PC-3 (cell line): ENCODE measurements around the gene ADAM17. TPM values are rescaled to one million over a fixed set of nuclear protein-coding genes. Genes with fewer than 3 reads are reported as not detected.

Source experiments
- ATAC-seq: fragments of 200-7000 bp; cut with Tn5 transposase; 2 replicates; pipeline ENCODE4 v1.9.1; 2020; ENCODE audit warnings: mild to moderate bottlenecking, moderate library complexity
- BruUV-seq: library from RNA; stranded (reverse); fragments of 400-500 nt; replicated peaks from 2 replicates; lab custom pipeline; 2021; lab: Mats Ljungman, UMichigan
- CTCF ChIA-PET: fragments of 300-600 bp; sonication (Branson Sonifier 250); formaldehyde crosslinking; loops from one replicate; lab custom pipeline; 2022; ENCODE audit warnings: antibody characterized with exemption; lab: Charles Lee
- POLR2A ChIA-PET: fragments of 300-600 bp; sonication (Branson Sonifier 250); formaldehyde crosslinking; loops from one replicate; lab custom pipeline; 2022; ENCODE audit warnings: antibody characterized with exemption; ENCODE audit not compliant: unreplicated experiment; lab: Charles Lee
- DNase-seq: peaks from one replicate; pipeline ENCODE4 v3.0.0-alpha.2; 2015
- H2AFZ ChIP-seq: fragments of 300-600 bp; sonication (generic); 2 replicates; pipeline ENCODE4 v1.6.0; 2016; ENCODE audit warnings: antibody characterized with exemption, low read length
- H3F3A ChIP-seq: fragments of 300-600 bp; sonication (generic); one replicate; pipeline ENCODE4 v1.6.0; 2017; ENCODE audit warnings: antibody characterized with exemption, low read length, control low read depth, mild to moderate bottlenecking; ENCODE audit not compliant: unreplicated experiment
- H3K27ac ChIP-seq: fragments of 300-600 bp; sonication (generic); 2 replicates; pipeline ENCODE4 v1.5.1; 2016; ENCODE audit warnings: mild to moderate bottlenecking, low read length
- H3K27me3 ChIP-seq: fragments of 300-600 bp; sonication (generic); 2 replicates; pipeline ENCODE4 v1.6.1; 2016; ENCODE audit warnings: low read length, mixed read lengths
- H3K36me3 ChIP-seq: fragments of 300-600 bp; sonication (generic); 2 replicates; pipeline ENCODE4 v1.6.1; 2016; ENCODE audit warnings: low read depth, mixed run types, low read length, mixed read lengths
- H3K4me1 ChIP-seq: fragments of 300-600 bp; sonication (generic); 2 replicates; pipeline ENCODE4 v1.5.1; 2016; ENCODE audit warnings: low read length; ENCODE audit not compliant: insufficient read depth
- H3K4me2 ChIP-seq: fragments of 300-600 bp; sonication (generic); 2 replicates; pipeline ENCODE4 v1.6.0; 2016; ENCODE audit warnings: low read length
- H3K4me3 ChIP-seq: fragments of 300-600 bp; sonication (generic); 2 replicates; pipeline ENCODE4 v1.5.1; 2016; ENCODE audit warnings: mild to moderate bottlenecking, low read length, mixed read lengths
- H3K79me2 ChIP-seq: fragments of 300-600 bp; sonication (generic); 2 replicates; pipeline ENCODE4 v1.6.1; 2017; ENCODE audit warnings: low read length, mixed read lengths
- H3K9ac ChIP-seq: fragments of 300-600 bp; sonication (generic); 2 replicates; pipeline ENCODE4 v1.6.0; 2016; ENCODE audit warnings: mild to moderate bottlenecking, low read length
- H3K9me2 ChIP-seq: fragments of 300-600 bp; sonication (generic); replicated peaks from 2 replicates; pipeline ENCODE4 v1.6.1; 2016; ENCODE audit warnings: mixed run types, low read length, mixed read lengths
- H3K9me3 ChIP-seq: fragments of 300-600 bp; sonication (generic); 2 replicates; pipeline ENCODE4 v1.6.1; 2016; ENCODE audit warnings: low read length, mixed read lengths
- H4K20me1 ChIP-seq: fragments of 300-600 bp; sonication (generic); 2 replicates; pipeline ENCODE4 v1.6.1; 2016; ENCODE audit warnings: low read length, mixed read lengths
- EZH2 ChIP-seq: fragments of 300-600 bp; sonication (generic); IDR thresholded peaks from one replicate; pipeline ENCODE4 v1.6.1; 2017; ENCODE audit warnings: antibody characterized with exemption, mild to moderate bottlenecking, low read length; ENCODE audit not compliant: unreplicated experiment
- EZH2phosphoT487 ChIP-seq: fragments of 300-600 bp; sonication (generic); IDR thresholded peaks from 2 replicates; pipeline ENCODE4 v1.6.1; 2018; ENCODE audit warnings: mild to moderate bottlenecking, antibody characterized with exemption, low read length, borderline replicate concordance
- intact Hi-C: fragments of 100-400 bp; cut with micrococcal nuclease; formaldehyde crosslinking; loops from 2 replicates; pipeline ENCODE4 v1.9.0; 2023
- total RNA-seq: library from RNA; depleted of rRNA; stranded (reverse); fragments of >200 nt; gene quantifications from 2 replicates; pipeline ENCODE4 v1.2.3, GENCODE V29; 2014
- TF ChIP-seq, protein P1 (sequence below): fragments of 300-600 bp; sonication (generic); conservative IDR thresholded peaks from 2 replicates; pipeline ENCODE4 v1.5.1; 2017; ENCODE audit warnings: antibody characterized with exemption, low read depth, mild to moderate bottlenecking, low read length

The ADAM17 gene
- total RNA-seq, 1 experiment from 2014 or later = 23.0 TPM

- Histone ChIP-seq H2AFZ (no peak overlapping the region), H3K9me3 (no peaks in the 10 kb centered on the region), H3K4me3 (no peak overlapping the region), H3F3A (no peaks in the 10 kb centered on the region), H3K9ac (no peak overlapping the region), H3K4me1 (peaks cover 4% of the 10 kb centered on the region; the same call in 1 of the 2 replicates), H3K9me2 (no peaks in the 10 kb centered on the region), H3K27ac (no peak overlapping the region), H3K27me3 (no peaks in the 10 kb centered on the region), H3K4me2 (no peak overlapping the region), H3K36me3 (peaks cover 23% of the 10 kb centered on the region; the same call in 1 of the 2 replicates), H4K20me1 (no peaks in the 10 kb centered on the region), H3K79me2 (no peaks in the 10 kb centered on the region)
- ChIA-PET POLR2A (interaction anchor here (0.7 kb wide), 1 partner anchor 14 kb away, joined by 27 read pairs; no protein-coding TSS in a partner anchor), CTCF (no interaction called here)
- TF ChIP-seq EZH2phosphoT487 (no peak), EZH2 (no peak)
- TF ChIP-seq, protein P1, sequence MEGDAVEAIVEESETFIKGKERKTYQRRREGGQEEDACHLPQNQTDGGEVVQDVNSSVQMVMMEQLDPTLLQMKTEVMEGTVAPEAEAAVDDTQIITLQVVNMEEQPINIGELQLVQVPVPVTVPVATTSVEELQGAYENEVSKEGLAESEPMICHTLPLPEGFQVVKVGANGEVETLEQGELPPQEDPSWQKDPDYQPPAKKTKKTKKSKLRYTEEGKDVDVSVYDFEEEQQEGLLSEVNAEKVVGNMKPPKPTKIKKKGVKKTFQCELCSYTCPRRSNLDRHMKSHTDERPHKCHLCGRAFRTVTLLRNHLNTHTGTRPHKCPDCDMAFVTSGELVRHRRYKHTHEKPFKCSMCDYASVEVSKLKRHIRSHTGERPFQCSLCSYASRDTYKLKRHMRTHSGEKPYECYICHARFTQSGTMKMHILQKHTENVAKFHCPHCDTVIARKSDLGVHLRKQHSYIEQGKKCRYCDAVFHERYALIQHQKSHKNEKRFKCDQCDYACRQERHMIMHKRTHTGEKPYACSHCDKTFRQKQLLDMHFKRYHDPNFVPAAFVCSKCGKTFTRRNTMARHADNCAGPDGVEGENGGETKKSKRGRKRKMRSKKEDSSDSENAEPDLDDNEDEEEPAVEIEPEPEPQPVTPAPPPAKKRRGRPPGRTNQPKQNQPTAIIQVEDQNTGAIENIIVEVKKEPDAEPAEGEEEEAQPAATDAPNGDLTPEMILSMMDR = no peak
- no peak for DNase-seq
- no peak for ATAC-seq
- intact Hi-C loops = no loop called here
- no TSS peak for BruUV-seq
These were observed 30.4 kb downstream of the ADAM17 start for GRCh38 chr2:9525266-9525665.

GRCh38 chr2:9524291-9524690 lies 31.3 kb downstream of the ADAM17 start:
- ATAC-seq = no peak
- DNase-seq = no peak
- intact Hi-C loops = no loop called here
- Histone ChIP-seq H3K9ac (no peak overlapping the region), H3K4me1 (peaks cover 4% of the 10 kb centered on the region; the same call in 1 of the 2 replicates), H3K27ac (no peak overlapping the region), H3K27me3 (no peaks in the 10 kb centered on the region), H3K9me3 (no peaks in the 10 kb centered on the region), H3F3A (no peaks in the 10 kb centered on the region), H3K79me2 (no peaks in the 10 kb centered on the region), H4K20me1 (no peaks in the 10 kb centered on the region), H3K9me2 (no peaks in the 10 kb centered on the region), H2AFZ (no peak overlapping the region), H3K4me2 (no peak overlapping the region), H3K36me3 (peaks cover 33% of the 10 kb centered on the region), H3K4me3 (no peak overlapping the region)
- CTCF ChIA-PET = no interaction called here
- POLR2A ChIA-PET = no interaction called here
- TF ChIP-seq EZH2phosphoT487 (no peak), EZH2 (no peak)
- TF ChIP-seq, protein P1 = no peak
- no TSS peak for BruUV-seq

DNA sequence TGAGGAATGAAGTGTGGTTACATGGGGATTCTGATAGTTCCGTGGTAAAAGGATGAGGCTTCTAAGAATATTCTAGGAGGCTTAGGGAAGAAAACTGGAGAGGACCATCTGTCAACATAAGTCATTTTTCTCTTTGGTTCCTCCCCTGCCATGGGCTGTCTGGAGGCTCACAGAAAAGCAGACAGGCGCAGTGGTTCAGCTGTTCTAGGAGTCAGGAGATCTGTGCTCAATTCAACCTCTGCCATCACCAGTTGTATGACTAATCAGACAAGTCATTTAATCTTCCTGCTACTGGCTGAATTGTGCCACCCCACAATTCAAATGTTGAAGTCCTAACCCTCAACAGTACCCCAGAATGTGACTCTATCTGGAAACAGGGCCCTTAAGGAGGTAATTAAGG lies 36.4 kb downstream of the ADAM17 start:
- DNase-seq = no peak
- Histone ChIP-seq H3K9me2 (no peaks in the 10 kb centered on the region), H3K27me3 (no peaks in the 10 kb centered on the region), H3K4me3 (no peak overlapping the region), H2AFZ (no peak overlapping the region), H3F3A (no peaks in the 10 kb centered on the region), H3K36me3 (peaks cover 25% of the 10 kb centered on the region), H3K4me1 (no peaks in the 10 kb centered on the region), H3K9me3 (no peaks in the 10 kb centered on the region), H3K9ac (no peak overlapping the region), H3K4me2 (no peak overlapping the region), H3K27ac (no peak overlapping the region), H3K79me2 (no peaks in the 10 kb centered on the region), H4K20me1 (no peaks in the 10 kb centered on the region)
- intact Hi-C loops = no loop called here
- CTCF ChIA-PET = no interaction called here
- ATAC-seq = no peak
- POLR2A ChIA-PET = no interaction called here
- TF ChIP-seq, protein P1 = no peak
- no peak for TF ChIP-seq EZH2phosphoT487
- no TSS peak for BruUV-seq
